ENCODE data around the gene COP1. TPM values are rescaled to one million over a fixed set of nuclear protein-coding genes. Genes with fewer than 3 reads are reported as not detected.

The COP1 gene
- polyA plus RNA-seq, 1 donor (not counting 4 experiments of a cell fraction or from before 2014, with no cell fraction given): 38.9 TPM

- no peak overlapping the region for H3K27ac ChIP-seq (ENCODE audit: control insufficient read depth, insufficient read depth, low read length)
- no peaks in the 10 kb centered on the region for H3K79me2 ChIP-seq (ENCODE audit: control insufficient read depth, insufficient read depth, low read length)
- DNase-seq (ENCODE audit: low read depth, low spot score) (no peak), FAIRE-seq (no peak)
- H3K27me3 ChIP-seq (ENCODE audit: control insufficient read depth, extremely low read depth, insufficient read depth, low read length): no peaks in the 10 kb centered on the region
- TF ChIP-seq CTCF (optimal IDR thresholded peaks at IDR 0.05 in 1 of 3, IDR thresholded peaks at IDR 0.05 in 1 of 3, conservative IDR thresholded peaks at IDR 0.05 in 1 of 3; ENCODE audit: extremely low read depth in 1 of 3, insufficient read depth in 2 of 3, low read length in 3 of 3) (no peak), EZH2 (IDR thresholded peaks at IDR 0.05; ENCODE audit: low read length) (no peak)
- dilution Hi-C loops (cut with MboI; ENCODE audit: extremely low pct_ligation_motif_present, low sequenced_read_pairs): no loop called here
- no peaks in the 10 kb centered on the region for H3K9me1 ChIP-seq (ENCODE audit: control insufficient read depth, extremely low read depth, insufficient read depth, low read length)
- no peaks in the 10 kb centered on the region for H4K20me1 ChIP-seq (ENCODE audit: control insufficient read depth, extremely low read depth, insufficient read depth, low read length)
- H3K9ac ChIP-seq (ENCODE audit: control insufficient read depth, extremely low read depth, insufficient read depth, low read length): no peak overlapping the region
- H3K4me3 ChIP-seq (ENCODE audit: control insufficient read depth in 2 of 3, extremely low read depth in 1 of 3, insufficient read depth in 2 of 3, low read depth in 1 of 3, low read length in 3 of 3): no peak overlapping the region
- H2AFZ ChIP-seq (ENCODE audit: control insufficient read depth, low read length): no peak overlapping the region
- no peaks in the 10 kb centered on the region for H3K4me1 ChIP-seq (ENCODE audit: control insufficient read depth, extremely low read depth, insufficient read depth, low read length)
- no peaks in the 10 kb centered on the region for H3K36me3 ChIP-seq (ENCODE audit: control insufficient read depth in 2 of 2, extremely low read depth in 1 of 2, insufficient read depth in 2 of 2, low read length in 2 of 2)
- no peaks in the 10 kb centered on the region for H3K9me3 ChIP-seq (ENCODE audit: control insufficient read depth, low read depth, low read length)
- H3K4me2 ChIP-seq (ENCODE audit: control insufficient read depth, extremely low read depth, insufficient read depth, low read depth, low read length): no peak overlapping the region
Measured at GRCh38 chr1:175902281-175902680, 304.8 kb downstream of the COP1 start.

- TF ChIP-seq CTCF (optimal IDR thresholded peaks at IDR 0.05 in 1 of 3, IDR thresholded peaks at IDR 0.05 in 1 of 3, conservative IDR thresholded peaks at IDR 0.05 in 1 of 3; ENCODE audit: extremely low read depth in 1 of 3, insufficient read depth in 2 of 3, low read length in 3 of 3) (no peak), EZH2 (IDR thresholded peaks at IDR 0.05; ENCODE audit: low read length) (no peak)
- no peak overlapping the region for H3K27ac ChIP-seq (ENCODE audit: control insufficient read depth, insufficient read depth, low read length)
- dilution Hi-C loops (cut with MboI; ENCODE audit: extremely low pct_ligation_motif_present, low sequenced_read_pairs): no loop called here
- H3K9me1 ChIP-seq (ENCODE audit: control insufficient read depth, extremely low read depth, insufficient read depth, low read length): no peaks in the 10 kb centered on the region
- H3K9me3 ChIP-seq (ENCODE audit: control insufficient read depth, low read depth, low read length): no peaks in the 10 kb centered on the region
- no peaks in the 10 kb centered on the region for H3K36me3 ChIP-seq (ENCODE audit: control insufficient read depth in 2 of 2, extremely low read depth in 1 of 2, insufficient read depth in 2 of 2, low read length in 2 of 2)
- no peaks in the 10 kb centered on the region for H3K4me1 ChIP-seq (ENCODE audit: control insufficient read depth, extremely low read depth, insufficient read depth, low read length)
- no peak overlapping the region for H2AFZ ChIP-seq (ENCODE audit: control insufficient read depth, low read length)
- FAIRE-seq: no peak
- no peaks in the 10 kb centered on the region for H3K27me3 ChIP-seq (ENCODE audit: control insufficient read depth, extremely low read depth, insufficient read depth, low read length)
- H4K20me1 ChIP-seq (ENCODE audit: control insufficient read depth, extremely low read depth, insufficient read depth, low read length): no peaks in the 10 kb centered on the region
- DNase-seq (ENCODE audit: low read depth, low spot score): no peak
- H3K4me2 ChIP-seq (ENCODE audit: control insufficient read depth, extremely low read depth, insufficient read depth, low read depth, low read length): no peak overlapping the region
- H3K79me2 ChIP-seq (ENCODE audit: control insufficient read depth, insufficient read depth, low read length): no peaks in the 10 kb centered on the region
- no peak overlapping the region for H3K4me3 ChIP-seq (ENCODE audit: control insufficient read depth in 2 of 3, extremely low read depth in 1 of 3, insufficient read depth in 2 of 3, low read depth in 1 of 3, low read length in 3 of 3)
- no peak overlapping the region for H3K9ac ChIP-seq (ENCODE audit: control insufficient read depth, extremely low read depth, insufficient read depth, low read length)
Measured at GRCh38 chr1:175901076-175901836, 305.8 kb downstream of the COP1 start.
